Spleen (tissue), 7 donors: Measurements from ENCODE around the gene DDX24.

Experiments
- CTCF ChIP-seq, 11 experiments: fragments of 200-600 bp in 7 of 11; fragments of 450-650 bp in 4 of 11; sonication (generic) in 4 of 11; IDR thresholded peaks in 8 of 11; conservative IDR thresholded peaks in 3 of 11; 1 replicate in 7 of 11; 2 replicates in 4 of 11; pipeline versions ENCODE4 v1.4.0 to v1.8.0; 2016 to 2021; ENCODE audit warnings: antibody characterized with exemption in 11 of 11, inconsistent platforms in 4 of 11, mild to moderate bottlenecking in 1 of 11
- POLR2A ChIP-seq, 3 donors: fragments of 450-650 bp; IDR thresholded peaks; one replicate each; pipeline ENCODE4 v1.5.1; 2017; ENCODE audit warnings: antibody characterized with exemption in 3 of 3, mild to moderate bottlenecking in 1 of 3
- POLR2AphosphoS5 ChIP-seq, 3 donors: sonication (generic); formaldehyde crosslinking; IDR thresholded peaks; one replicate each; pipeline ENCODE4 v1.5.1; 2017; ENCODE audit warnings: antibody characterized with exemption in 3 of 3
- donor health status: DM: no; HTN: no; CAD: no; lungs with moderate emphysema.
- donor health status: DM: no; HTN: no; CAD: no.
- donor health status: DM: no; HTN: no; CAD: no.

DNA sequence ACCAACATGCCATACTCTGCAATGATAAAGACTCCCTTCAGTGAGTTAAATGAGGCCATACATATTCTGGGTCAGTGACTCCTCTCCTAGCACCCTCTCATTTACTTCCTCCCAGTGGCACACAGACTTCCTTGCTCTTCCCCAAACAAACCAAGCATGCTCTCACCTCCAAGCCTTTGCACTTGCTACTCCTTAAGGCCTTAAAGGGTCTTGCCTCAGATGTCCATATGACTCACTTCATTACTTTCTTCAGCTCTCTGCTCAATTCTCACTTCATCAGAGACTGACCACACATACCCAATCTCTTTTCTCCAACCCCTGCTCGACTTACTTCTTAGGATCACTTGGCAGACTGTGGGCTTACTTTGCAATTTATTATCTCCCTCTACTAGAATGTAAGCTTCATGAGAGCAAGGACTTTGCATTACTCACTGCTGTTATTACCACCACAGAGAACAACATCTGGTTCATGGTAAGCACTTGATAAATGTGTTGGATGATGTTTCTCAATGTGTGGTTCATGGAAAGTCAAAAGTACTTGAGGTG, 22.8 kb downstream of the DDX24 start:
- TF ChIP-seq CTCF (IDR thresholded peaks at IDR 0.05 in 8 of 11, conservative IDR thresholded peaks at IDR 0.05 in 3 of 11) = no peak
- no peak for TF ChIP-seq POLR2A (IDR thresholded peaks at IDR 0.05)
- no peak for TF ChIP-seq POLR2AphosphoS5 (IDR thresholded peaks at IDR 0.05)
